Chondrocyte (in vitro differentiated cells): ENCODE measurements around the gene SPANXN2. TPM values are rescaled to one million over a fixed set of nuclear protein-coding genes. Genes with fewer than 3 reads are reported as not detected.

Experiments
- DNase-seq: peaks from one replicate; pipeline ENCODE4 v3.0.0; 2021; ENCODE audit warnings: mixed read lengths, low spot score
- H3K27ac Mint-ChIP-seq: one replicate; pipeline ENCODE4 v1.8.0; 2021; ENCODE audit warnings: mild to moderate bottlenecking, moderate library complexity, mixed read lengths; ENCODE audit not compliant: unreplicated experiment
- H3K27me3 Mint-ChIP-seq: 2 replicates; pipeline ENCODE4 v1.8.0; 2021; ENCODE audit warnings: low read depth, mixed read lengths
- H3K36me3 Mint-ChIP-seq: 2 replicates; pipeline ENCODE4 v1.8.0; 2021; ENCODE audit warnings: low read depth, mixed read lengths
- H3K4me1 Mint-ChIP-seq: 2 replicates; pipeline ENCODE4 v1.8.0; 2021; ENCODE audit warnings: low read depth, mild to moderate bottlenecking, mixed read lengths
- H3K4me3 Mint-ChIP-seq: one replicate; pipeline ENCODE4 v1.8.0; 2021; ENCODE audit warnings: mild to moderate bottlenecking, moderate library complexity, mixed read lengths; ENCODE audit not compliant: unreplicated experiment
- H3K9me3 Mint-ChIP-seq: 2 replicates; pipeline ENCODE4 v1.8.0; 2021; ENCODE audit warnings: low read depth, mixed read lengths
- total RNA-seq: library from RNA; stranded (reverse); gene quantifications from 3 replicates; pipeline ENCODE4 v1.2.1, GENCODE V29; 2021
- TF ChIP-seq, protein P1 (sequence below): fragments of 200-600 bp; sonication (generic); IDR thresholded peaks from 2 replicates; pipeline ENCODE4 v1.5.0; 2021; ENCODE audit warnings: antibody characterized with exemption, mild to moderate bottlenecking, moderate library complexity

SPANXN2 gene
- total RNA-seq, 1 donor from 2014 or later: not detected

DNA sequence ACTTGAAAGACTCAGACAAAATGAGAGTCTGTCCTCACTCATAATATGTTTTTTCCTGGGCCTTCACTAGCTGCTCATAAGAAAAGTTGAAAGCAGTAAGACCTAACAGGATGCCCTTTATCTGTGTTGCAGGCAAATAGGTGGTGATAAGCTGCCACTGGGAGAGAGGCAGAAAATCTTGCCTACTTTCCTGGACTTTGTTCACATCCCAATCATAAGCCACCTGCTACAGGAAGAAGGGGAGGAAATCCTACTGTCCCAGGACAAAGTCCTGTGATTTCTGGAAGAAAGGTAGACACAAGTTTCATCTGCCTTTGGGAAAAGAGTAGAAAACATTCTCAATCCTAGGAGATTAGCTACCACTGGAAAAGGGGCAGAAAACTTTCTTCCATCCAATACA, 13.3 kb upstream of the SPANXN2 start:
- no peak overlapping the region for H3K27ac Mint-ChIP-seq
- no peak for DNase-seq
- peaks cover 42% of the 10 kb centered on the region for H3K9me3 Mint-ChIP-seq
- TF ChIP-seq, protein P1, sequence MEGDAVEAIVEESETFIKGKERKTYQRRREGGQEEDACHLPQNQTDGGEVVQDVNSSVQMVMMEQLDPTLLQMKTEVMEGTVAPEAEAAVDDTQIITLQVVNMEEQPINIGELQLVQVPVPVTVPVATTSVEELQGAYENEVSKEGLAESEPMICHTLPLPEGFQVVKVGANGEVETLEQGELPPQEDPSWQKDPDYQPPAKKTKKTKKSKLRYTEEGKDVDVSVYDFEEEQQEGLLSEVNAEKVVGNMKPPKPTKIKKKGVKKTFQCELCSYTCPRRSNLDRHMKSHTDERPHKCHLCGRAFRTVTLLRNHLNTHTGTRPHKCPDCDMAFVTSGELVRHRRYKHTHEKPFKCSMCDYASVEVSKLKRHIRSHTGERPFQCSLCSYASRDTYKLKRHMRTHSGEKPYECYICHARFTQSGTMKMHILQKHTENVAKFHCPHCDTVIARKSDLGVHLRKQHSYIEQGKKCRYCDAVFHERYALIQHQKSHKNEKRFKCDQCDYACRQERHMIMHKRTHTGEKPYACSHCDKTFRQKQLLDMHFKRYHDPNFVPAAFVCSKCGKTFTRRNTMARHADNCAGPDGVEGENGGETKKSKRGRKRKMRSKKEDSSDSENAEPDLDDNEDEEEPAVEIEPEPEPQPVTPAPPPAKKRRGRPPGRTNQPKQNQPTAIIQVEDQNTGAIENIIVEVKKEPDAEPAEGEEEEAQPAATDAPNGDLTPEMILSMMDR: no peak
- H3K27me3 Mint-ChIP-seq: no peaks in the 10 kb centered on the region
- H3K36me3 Mint-ChIP-seq: no peaks in the 10 kb centered on the region
- no peak overlapping the region for H3K4me3 Mint-ChIP-seq
- no peaks in the 10 kb centered on the region for H3K4me1 Mint-ChIP-seq

DNA sequence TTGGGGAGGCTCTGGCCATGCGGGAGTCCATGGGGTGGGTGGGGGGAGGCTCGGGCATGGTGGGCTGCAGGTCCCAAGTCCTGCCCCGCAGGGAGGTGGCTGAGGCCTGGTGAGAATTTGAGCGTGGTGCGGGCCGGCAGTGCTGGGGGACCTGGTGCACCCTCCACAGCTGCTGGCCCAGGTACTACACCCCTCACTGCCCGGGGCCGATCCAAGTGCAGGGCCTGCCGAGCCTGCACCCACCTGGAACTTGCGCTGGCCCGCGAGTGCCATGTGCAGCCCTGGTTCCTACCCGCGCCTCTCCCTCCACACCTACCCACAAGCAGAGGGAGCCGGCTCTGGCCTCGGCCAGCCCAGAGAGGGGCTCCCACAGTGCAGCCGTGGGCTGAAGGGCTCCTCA, 5.7 kb upstream of the SPANXN2 start:
- Mint-ChIP-seq H3K4me3 (no peak overlapping the region), H3K4me1 (no peaks in the 10 kb centered on the region), H3K9me3 (peaks cover 43% of the 10 kb centered on the region), H3K27me3 (no peaks in the 10 kb centered on the region), H3K36me3 (no peaks in the 10 kb centered on the region), H3K27ac (no peak overlapping the region)
- no peak for DNase-seq
- TF ChIP-seq, protein P1: no peak

DNA sequence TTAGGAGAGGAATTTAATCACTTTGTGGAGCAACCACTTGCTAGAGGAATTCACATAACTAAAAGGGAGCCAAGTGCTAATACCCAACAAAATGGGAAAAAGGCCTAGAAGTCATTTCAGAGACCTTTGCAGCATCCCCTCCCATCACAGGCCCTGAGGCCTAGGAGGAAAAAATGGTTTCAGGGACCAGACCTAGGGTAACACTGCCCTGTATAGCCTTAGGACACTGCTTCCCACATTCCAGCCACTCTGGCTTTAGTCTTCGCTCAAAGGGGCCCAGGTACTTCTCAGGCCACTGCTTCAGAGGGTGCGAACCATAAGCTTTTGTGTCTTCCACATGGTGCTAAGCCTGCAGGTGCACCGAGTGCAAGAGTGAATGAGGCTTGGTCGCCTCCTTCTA, 19.1 kb downstream of the SPANXN2 start:
- Mint-ChIP-seq H3K36me3 (no peaks in the 10 kb centered on the region), H3K4me1 (no peaks in the 10 kb centered on the region), H3K9me3 (peaks cover 35% of the 10 kb centered on the region)

DNA sequence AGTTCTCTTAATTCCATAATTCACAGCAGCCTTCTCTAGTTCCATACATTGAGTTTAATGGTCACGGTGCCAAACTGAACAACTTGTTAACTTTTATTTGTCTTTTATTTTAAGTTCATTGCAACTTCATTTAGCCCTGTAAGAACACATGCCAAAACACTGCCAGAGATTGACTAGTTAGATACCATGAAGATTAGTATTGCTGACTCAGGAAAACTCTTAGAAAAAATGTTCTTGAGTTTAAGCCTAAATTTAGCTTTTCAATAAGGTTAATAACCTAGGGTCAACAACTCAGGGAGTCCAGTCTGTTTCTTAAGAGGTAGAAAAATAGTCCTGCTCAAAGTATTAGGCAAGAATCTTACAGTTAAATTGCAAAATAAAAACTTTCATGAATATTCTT, 25.7 kb downstream of the SPANXN2 start:
- no peak for DNase-seq
- Mint-ChIP-seq H3K9me3 (peaks cover 15% of the 10 kb centered on the region), H3K27me3 (no peaks in the 10 kb centered on the region), H3K27ac (no peak overlapping the region), H3K4me3 (no peak overlapping the region), H3K36me3 (no peaks in the 10 kb centered on the region), H3K4me1 (no peaks in the 10 kb centered on the region)
- TF ChIP-seq, protein P1: no peak

More for the DNA sequence above, 19.1 kb downstream of the SPANXN2 start:
- Mint-ChIP-seq H3K27me3 (no peaks in the 10 kb centered on the region), H3K4me3 (no peak overlapping the region), H3K27ac (no peak overlapping the region)
- DNase-seq: no peak
- TF ChIP-seq, protein P1: no peak

DNA sequence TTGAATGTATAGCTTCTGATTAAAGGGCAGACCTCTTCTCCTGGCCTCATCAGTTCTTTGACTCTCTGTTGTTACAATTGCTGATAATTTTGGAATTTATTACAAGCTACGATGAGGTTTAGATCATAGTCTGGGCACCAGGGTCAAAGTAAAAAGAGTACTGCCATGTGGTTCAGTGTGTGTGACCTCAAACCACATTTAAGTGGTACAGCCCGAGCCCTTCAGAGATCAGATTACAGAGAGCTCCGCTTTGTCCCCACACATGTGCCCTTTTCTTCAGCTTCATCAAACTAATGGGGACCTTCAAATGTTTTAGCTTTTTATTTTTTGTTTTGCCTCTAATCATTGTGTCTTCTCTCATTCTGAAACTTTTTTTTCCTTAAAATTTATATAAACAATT, 37.1 kb downstream of the SPANXN2 start:
- DNase-seq: no peak
- Mint-ChIP-seq H3K9me3 (peaks cover 18% of the 10 kb centered on the region), H3K27me3 (no peaks in the 10 kb centered on the region), H3K4me1 (no peaks in the 10 kb centered on the region), H3K36me3 (no peaks in the 10 kb centered on the region), H3K4me3 (no peak overlapping the region), H3K27ac (no peak overlapping the region)
- TF ChIP-seq, protein P1: no peak
